UCSD-AML1 (cell line): Measurements from ENCODE around the gene FCN1.

Source experiments
- DNase-seq: peaks from one replicate; lab custom pipeline; 2025; ENCODE audit not compliant: unreplicated experiment; lab: John Stamatoyannopoulos, UW

The FCN1 gene

DNA sequence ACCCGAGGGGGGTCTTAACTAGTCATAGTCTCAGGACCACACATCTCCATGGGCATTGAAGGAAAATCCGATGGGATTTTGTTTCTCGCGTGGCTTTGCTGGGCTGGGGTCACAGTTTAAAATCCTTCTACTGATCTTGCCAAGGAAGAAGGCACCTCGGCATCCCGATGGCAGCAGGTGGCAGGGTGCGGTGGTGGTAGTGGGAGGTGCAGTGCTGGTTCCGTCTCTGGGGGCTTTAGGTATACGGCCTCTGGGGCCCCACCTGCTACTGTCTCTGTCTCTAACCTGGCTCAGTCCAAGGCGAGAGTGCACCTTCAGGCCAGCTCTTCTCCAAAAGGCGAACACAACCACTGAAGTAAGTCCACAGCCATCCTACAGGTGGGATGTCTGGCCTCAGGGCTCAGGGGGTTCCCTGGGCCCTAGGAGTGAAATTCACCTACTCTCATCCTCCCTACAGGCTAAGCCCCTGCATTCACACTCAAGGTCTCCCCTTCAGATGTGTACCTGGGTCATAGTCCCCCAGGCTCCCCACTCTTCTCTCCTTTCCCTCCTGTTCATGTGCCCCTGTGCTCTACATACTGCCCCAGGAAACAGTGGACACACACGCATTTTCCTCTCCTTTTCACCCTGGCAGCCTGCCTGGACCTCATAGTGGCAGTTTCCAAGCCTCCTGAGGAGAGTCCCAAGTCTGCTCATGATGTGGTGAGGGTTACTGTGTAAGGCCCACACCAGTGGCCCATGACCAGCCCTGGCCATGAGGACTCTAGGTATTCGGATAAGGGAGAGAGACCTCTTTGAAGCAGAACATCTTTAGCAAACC lies 37.8 kb downstream of the FCN1 start:
- DNase-seq, result no peak

DNA sequence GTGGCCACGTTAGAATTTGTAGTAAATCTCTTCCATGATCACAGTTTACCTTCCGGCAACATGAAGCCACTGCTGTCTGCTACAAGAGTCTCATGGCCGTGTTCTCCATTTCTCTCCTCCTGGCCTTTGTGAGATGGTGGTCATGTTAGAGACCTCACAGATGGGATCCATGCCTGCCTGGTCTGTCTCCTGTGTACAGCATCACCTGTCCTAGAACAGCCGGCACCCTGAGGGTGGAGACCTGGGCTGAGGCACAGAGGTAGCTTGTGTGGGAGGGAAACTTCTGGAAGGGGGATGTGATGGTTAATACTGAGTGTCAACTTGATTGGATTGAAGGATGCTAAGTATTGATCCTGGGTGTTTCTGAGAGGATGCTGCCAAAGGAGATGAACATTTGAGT lies 40.2 kb downstream of the FCN1 start:
- DNase-seq, result no peak

DNA sequence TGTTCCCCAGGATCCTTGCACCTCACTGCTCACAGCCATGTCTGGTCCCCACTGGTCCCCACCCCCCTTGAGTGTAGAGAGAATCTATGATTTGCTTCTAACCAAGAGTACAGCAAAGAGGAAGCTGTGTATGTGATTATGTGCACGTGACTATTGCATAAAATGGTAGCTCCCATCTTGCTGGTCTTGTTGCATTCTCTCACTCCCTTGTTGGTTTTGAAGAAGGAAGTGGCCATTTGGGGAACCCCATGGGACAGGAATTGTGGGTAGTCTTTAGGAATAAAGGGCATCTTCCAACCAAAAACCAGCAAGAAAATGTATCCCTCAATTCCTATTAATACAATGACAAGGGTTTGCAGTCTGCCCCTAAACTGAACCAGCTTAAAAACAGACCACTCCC lies 42.3 kb downstream of the FCN1 start:
- DNase-seq, result no peak

- DNase-seq, result no peak
Measured at GRCh38 chr9:134872482-134873231, 45.1 kb downstream of the FCN1 start.

DNA sequence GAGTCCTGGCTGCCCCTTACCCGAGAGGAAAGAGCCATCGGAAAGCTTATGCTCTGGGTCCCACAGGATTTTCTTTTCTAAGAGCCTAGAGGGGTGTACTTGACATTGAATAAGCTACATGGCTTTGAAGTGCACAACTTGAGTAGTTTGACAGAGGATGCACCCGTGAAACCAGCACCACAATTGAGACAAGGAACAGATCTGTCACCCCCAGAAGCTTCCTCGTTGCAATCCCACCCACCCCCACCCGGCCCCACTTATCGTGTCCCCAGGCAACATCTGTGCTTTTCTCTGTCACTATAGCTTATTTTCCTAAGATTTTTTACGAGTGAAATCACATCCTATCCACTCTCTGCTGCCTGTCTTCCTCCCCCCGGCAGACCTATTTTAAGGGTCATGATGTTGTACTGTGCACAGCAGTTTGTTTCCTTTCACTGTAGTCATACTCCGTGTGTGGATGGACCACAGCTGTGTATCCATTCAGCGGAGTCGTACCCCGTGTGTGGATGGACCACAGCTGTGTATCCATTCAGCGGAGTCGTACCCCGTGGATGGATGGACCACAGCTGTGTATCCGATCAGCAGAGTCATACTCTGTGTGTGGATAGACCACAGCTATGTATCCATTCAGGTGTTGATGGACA lies 45.9 kb downstream of the FCN1 start:
- DNase-seq, result no peak

GRCh38 chr9:134870746-134871662 lies 46.7 kb downstream of the FCN1 start:
- DNase-seq, result no peak

DNA sequence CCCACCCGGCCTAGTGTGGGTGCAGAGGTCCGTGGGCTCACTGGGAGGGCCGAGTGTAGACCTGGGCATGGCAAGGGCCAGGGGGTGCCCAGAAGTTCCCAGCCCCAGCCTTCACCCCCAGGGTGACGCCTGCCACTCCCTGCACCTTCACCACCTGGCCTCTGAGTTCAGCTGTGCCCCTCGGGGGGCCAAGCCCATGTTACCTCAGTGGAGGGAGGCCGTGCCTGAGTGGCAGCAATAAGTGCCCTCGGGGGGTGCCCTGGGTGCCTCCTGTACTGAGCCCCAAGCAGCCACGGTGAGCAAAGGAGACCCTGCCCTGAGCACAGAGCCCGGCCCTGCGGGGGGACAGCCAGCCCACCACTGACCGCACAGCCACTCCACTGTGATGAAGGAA lies 47.4 kb downstream of the FCN1 start:
- DNase-seq, result no peak

DNA sequence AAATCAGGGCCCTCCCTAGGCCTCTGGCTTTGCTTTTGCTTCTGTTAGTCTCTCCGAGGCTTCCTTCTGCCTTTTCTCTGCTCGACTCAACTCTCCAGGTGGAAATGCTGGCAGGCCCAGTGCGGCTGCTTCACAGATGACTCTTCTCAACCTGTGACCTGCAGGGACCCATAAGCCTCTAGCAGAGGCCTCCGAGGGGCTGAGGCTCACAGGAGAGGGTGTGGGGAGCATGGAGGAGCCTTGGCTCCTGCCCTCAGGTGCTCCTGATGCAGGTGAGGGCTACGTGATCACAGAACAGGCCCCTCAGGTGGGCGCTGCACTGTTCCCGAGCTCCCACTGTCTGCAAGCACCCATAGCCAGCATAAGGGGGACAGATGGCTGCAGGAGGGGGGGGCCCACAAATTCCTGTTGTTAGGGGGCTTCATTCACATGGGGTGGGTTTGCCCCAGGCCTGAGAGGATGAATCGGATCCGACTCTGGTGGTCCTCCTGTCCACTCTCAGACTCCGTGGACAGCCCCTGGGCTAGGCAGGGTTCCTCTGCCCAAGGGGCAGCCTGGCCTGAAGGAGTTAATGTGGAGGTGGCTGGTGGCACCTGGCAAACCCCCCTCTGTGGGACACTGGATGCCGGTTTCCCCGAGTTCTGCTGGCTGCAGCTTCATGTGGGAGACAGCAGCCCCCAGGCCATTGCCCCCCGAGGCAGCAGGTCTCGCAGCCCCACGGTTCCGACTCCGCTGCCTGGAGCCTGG lies 48.0 kb downstream of the FCN1 start:
- no peak for DNase-seq

DNA sequence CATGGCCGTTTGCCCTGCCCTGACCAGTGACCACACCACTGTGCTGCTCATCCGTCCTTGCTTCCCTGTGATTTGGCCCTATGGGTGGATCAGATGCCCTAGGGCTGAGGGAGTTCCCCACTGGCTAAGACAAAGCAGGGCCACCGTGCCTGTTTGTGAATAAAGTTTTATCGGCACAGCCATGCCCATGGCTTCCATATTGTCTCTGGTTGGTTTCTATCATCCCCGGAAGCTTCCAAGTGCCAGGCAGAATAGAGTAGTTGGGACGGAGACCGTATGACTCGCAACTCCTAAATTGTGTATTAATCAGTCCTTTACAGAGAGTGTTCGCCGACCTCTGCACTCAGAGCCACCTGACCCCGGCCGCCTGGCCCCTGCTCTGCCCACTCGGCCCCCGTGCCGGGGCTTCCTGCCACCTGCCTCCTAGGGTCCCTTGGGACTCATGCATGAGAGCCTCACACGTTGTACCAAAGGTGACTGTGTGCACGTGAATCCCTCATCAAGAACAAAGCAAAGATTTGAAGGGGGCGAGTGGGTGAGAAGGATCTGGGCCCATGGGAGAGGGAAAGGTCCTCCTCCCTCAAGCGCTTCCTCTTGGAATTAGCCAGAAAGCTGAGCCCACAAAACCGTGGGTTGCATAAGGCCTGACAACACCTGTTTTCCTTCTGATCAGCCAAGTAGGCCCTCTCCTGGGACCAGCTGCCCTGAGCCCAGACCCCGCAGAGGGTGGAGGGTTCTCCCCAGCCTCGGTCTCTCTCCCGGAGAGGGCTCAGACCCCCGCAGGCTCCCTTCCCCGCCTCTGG lies 48.8 kb downstream of the FCN1 start:
- no peak for DNase-seq

DNA sequence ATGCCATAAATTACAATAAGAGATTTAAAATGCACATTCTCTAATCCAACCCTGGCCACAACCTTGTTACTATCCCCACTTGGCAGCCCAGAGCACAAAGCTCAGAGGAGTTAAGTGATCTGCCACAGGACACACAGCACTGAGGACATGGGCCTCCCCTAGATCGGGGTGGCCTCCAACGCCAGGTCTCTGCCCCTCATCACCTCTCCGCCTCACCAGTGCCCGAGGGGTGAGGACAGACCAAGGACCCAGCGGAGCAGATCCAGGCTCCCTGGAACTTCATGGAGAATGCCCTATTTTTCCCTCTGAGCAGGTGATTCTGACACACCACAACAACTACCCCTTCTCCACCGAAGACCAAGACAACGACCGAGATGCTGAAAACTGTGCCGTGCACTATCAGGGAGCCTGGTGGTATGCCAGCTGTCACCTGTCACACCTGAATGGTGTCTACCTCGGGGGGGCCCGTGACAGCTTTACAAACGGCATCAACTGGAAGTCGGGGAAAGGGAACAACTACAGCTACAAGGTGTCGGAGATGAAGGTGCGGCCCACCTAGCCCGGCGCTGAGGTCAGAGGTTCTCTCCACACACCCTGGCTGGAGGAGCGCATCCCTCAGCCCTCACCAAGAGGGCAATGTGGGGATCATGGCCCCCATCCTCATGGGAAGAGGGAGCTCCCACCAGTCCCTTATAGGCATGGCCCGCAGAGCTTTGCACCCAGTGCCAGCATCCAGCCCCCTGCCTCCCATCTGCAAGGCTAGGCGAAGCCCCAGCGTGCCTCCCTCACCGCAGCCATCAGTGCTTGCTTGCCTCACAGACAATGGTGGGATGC lies 49.6 kb downstream of the FCN1 start:
- no peak for DNase-seq

- DNase-seq, result no peak
Measured at GRCh38 chr9:134864821-134865190, 52.9 kb downstream of the FCN1 start.

- DNase-seq, result no peak
Measured at GRCh38 chr9:134863941-134864820, 53.5 kb downstream of the FCN1 start.

- DNase-seq, result no peak
Measured at GRCh38 chr9:134863306-134863902, 54.3 kb downstream of the FCN1 start.

- no peak for DNase-seq
Measured at GRCh38 chr9:134861595-134862334, 55.9 kb downstream of the FCN1 start.

DNA sequence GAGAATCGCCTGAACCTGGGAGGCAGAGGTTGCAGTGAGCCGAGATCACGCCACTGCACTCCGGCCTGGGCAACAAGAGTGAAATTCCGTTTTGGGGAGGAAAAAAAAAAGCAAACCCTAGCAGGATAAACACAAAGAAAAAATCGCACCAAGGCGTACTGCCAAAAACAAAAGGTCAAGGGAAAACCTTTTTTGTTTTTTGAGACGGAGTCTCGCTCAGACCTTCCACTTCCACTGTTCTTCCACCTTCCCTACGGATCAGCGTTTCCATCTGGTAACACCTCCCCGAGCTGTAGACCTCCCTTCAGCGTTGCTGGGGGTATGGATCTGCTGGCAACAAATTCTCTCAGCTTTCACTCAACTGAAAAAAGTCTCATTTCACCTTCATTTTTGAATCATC lies 57.2 kb downstream of the FCN1 start:
- DNase-seq, result no peak

DNA sequence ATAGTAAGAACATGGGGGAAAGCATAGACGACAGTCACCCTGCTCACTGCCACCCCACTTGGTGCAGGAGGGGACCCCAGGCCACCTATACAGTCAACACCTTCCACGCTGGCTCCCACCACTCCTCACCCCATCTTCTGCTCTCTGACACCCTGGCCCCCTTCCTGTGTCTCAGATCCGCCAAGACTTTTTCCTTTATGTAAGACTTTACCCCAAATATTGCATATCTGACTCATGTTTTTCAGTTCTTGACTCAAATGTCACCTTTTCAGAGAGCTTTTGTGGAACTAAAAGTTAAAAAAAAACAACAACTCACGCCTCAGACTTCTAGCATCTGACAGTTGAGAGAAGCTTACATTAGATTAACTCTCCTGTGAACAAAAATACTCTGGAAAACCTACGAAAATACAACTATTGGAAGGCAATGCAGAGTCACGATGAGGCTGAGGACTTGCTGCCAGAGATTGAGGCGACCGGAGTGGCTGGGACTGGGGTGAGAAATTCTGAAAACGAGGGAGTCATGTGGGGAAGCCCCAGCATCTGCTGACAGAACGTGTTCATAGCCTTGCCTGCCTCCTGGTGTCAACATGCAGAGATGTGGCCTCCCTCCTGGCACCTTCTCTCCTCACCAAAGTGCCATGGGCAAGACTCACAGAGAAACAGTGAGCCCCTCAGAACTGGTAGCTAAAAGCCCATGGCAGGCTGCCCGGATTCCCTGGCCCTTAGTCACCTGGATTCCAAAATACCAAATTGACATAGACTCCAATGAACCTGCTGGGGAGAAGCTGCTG lies 59.5 kb downstream of the FCN1 start:
- DNase-seq, result no peak
